HG02981 (cell line): ENCODE measurements around the gene DGCR8.

Source experiments
- ATAC-seq: cut with Tn5 transposase; IDR thresholded peaks from one replicate; pipeline ENCODE4 v1.9.1; 2021; ENCODE audit warnings: mild to moderate bottlenecking, moderate library complexity; ENCODE audit not compliant: unreplicated experiment

The DGCR8 gene

DNA sequence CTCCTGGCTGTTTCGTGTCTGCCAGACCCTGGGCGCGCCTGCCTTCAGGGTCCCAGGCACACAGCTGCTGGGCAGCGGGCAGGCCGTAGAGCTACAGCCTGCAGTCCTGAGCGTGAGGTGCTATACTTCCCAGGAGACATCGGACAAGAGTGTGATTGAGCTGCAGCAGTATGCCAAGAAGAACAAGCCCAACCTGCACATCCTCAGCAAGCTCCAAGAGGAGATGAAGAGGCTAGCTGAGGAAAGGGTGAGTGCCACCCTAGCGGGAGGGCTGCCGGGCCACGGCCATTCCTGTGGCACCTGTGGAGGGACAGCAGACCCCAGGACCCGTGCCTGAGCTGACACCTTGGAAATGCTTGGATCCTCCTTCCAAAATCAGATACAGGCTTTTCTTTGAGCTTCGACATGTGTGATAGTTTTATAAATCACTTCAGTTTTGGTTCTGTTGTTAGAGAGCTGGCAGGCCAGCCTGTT is 28.8 kb downstream of the DGCR8 start:
- ATAC-seq, result no peak

DNA sequence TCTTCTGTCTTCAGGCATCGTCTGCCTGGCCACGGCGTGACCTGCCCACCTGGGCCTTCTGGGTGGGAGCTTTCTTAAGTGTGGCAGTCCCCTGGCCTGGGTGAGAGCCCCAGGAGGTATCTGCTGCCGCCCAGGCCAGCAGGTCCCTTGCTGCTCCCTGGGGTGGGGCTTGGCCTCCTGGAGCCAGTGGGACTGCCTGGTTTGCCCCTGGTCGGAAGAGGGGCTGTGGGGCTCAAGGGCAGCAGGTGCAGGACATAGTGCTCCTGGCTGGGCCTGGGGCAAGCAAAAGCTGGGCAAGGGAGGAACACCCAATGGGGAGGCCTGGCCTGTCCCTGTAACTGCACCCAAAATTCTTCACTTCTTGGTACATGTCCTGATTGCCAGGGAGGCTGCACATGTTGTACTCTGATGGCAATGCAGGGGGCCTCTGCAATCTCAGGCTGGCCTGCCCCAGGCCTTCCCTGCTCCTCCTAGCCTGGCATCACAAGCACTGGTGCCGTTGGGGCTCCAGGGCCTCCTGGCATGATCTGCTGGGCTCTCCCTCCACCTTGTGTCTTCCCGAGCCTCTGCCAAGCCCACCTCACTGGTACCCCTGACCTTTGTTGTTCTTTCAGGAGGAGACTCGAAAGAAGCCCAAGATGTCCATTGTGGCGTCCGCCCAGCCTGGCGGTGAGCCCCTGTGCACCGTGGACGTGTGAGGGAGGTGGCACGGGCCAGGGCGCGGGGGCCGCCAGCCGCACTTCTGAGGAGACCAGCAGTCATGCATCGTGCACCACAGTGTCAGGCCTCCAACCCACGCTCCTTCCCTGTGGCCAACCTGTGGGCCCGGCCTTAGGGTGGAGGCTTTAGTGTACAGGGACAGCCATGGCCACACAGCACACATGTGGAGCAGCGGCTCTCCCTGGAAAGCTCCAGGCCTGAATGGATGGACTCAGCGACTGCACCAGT is 29.6 kb downstream of the DGCR8 start:
- no peak for ATAC-seq

DNA sequence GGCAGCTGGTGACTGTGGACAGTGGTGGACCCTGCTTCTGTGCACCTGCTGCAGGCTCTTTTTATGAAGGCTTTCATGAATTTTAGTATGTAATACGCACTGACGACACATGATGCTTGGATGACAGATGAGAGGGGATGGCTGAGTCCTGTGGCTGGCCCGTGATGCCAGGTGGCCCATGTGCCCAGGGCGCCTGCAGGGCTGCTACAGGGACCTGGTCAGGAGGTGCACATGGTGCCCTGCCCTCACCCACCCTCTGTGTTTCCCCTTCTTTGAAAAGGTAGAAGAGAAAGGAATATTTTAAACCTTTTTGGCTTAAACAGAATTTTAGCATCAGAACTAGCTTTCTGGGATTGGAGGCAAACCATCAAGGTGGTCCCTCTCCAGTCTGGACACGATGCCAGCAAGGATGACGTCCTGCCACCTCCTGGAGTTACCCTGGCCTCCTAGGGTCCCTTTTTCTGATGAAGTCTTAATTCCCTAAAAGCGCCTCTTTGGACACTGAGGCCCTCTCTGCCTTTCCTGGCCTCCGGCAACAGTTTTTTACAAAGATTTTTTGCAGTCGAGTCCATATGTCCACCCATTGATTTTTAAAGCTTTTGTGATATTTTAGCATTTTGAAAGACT is 30.4 kb downstream of the DGCR8 start:
- no peak for ATAC-seq

DNA sequence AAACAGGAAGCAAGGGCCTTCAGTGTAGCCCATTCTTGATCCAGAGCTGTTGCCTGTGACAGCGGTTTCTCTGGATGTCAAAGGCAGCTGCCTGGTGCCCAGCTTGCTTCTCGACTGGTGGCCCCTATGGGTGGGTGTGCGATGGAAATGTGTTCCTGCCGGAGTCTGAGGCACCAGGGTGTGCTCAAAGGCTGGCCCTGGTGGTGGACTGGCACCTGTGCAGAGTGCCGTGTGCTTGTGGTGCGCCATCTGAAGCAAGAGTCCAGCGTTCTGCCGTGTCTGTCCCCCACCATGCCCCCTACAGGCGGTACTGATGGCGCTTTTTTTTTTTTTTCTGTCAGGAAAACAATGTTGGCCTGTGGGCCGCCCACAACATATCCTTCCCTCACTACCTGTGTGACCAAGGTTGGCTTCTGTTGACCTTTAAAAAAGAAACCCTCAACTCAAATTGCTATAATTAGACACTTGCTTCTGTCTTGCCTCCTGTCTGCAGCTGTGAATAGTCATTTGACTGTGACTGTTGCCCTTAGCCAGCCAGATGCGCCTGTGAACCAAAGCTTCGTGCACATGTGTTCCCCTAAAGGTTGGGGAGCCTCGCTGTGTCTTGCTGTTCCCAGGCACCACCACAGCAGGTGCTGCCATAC is 31.1 kb downstream of the DGCR8 start:
- no peak for ATAC-seq

DNA sequence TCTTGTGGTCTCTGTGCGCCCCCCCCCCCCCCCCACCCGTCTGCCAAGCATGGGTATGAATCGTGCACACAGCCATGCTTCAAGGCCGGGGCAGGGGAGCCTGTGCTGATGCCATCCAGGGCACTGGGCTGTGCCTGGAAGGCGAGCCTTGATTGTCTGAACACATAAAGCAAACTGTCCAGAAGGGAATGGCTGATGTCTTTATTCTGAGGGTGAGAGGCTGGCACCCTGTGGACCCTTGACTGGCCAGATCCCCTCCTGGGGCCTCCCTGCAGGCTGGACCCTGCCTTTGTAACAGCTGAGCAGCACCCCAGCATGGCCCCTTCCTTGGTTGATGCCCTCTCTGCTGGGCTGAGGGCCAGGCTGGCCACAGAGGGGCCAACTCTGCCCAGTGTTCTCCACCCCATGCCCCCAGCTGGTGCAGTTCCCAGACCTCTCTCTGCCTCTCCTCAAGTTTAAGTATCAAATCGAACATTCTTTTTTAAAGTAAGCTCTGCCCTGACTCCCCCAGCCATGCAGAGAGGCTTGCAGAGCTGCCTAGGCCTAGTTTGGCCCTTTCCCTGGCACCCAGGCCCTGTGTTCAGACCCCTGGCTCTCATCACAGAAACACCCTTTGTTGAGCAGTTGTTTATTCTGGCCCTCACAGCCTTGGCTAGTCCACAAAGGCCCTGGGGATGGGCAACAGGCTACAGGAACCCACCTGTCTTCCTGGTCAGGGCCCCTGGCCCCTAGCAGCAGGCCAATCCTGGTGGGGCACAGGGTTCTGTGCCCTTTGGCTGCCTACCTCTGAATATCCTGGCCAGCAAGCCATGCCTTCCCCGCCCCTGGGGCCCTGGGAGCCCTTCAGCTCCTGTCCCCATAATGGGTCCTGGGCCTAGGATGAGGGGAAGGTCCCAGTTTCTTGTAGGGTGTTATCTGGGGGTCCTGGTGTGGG is 31.9 kb downstream of the DGCR8 start:
- no peak for ATAC-seq

DNA sequence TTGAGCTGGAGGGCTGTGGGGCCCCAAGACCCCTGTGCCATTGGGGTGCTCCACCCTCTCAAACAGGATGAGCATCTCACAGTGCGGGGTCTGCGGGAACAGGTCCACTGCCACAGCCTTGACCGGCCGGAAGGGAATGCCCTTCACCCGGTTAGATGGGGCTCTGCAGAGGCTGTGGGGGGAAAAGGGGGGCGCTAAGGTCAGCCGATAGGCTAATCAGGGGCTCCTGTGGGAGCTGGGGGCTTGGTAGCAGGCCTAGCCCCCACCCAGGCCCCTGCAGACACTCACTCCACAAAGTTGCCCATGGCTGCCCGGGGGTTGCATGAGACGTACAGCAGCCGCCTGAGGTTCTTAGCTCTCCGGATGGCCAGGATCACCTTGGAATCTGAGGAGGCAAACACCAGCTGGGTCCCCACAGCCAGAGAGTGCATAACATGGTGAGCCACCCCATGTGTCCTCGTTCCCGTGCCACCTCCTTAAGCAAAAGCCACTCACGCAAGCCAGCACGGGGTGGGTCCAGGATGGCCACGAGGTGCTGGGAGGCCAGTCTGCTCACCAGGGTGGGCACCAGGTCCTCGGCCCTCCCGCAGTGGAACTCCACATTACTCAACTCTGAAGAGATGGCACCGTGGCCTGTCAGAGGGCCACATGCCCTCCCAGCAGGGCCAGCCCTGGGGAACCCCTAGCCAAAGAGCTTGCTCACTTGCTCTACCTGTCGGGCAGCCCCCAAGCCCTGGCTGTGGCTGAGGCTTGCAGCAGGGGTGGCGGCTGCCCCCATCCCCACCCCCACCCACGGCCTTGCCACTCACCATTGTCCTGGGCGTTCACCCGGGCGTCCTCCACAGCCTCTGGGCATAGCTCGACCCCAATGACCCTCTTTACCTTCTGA is 32.8 kb downstream of the DGCR8 start:
- ATAC-seq, result no peak

DNA sequence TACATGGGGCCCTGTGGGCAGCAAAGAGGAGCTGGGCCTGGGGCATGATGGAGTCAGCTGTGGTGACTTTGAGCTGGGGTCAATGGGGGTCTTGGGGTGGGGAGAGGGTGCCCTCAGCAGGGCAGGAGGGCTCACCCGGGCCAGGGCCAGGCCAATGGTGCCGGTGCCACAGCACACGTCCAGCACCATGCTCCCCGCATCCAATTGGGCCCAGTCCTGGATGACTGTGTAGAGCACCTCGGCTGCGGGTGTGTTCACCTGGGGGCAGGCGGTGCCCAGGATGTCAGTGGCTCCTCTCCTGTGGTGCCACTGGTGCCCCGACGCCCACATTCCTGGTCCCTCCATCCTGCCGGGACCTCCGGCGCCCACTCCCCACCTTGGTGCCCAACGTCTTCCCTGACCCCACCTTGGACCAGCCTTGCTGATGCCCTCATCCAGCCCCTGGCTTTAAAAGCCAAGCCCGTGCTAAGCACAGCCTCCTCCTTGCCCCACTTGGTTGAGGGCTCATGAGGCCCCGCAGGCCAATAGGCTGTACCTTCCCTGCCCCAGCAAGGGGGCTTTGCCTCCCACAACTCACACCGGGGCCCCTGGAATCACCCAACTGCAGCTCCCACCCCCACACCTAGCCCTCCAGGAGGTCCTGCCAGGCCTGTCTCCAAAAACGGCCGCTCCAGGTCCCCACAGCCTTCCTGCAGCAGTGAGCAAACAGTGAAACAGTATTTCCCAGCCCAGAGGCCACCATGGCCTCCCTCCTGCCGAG is 33.7 kb downstream of the DGCR8 start:
- ATAC-seq, result no peak

DNA sequence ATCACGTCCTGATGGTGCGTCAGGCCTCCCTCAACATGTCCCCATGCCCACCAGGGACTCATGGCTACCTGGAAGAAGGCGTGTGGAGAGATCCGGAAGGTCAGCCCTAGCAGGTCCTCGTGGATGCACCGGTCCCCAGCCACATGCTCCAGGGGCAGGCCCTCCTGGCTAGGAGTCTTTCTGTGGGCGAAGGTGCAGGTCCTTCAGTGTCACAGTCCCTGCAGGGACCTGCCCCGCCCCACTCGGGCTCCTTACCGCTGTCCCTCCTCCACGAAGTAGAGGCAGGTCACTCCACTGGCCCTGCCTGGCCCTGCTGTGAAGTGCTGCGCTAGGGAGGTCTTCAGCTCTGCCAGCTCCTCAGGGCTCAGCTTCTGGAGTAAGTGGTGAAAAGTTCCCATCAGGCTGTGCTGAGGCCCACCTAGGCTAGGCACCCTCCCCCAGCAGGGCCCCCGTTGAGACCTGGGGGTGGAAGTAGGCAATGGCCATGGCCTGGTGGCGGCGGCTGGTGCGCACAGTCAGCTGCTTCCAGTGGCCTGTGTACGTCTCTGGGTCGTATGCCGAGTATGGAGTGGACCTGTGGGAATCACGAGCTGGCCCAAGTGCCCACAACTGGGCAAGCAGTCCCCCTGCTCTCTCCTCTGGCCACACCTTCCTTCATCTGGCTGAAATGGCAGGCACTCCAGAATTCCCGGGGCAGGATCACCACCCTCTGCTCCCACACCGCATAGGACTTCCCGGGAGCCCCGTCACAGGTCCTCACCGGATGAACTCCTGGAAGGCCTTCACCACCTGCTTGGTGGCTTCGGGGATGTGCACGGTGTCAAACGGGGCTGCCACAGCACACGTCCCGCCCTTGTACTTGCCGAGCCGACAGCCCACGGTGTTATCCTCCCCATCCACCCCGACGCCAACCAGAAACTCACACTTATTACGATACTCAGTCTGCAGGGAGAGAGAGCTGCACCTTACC is 34.8 kb downstream of the DGCR8 start:
- no peak for ATAC-seq

DNA sequence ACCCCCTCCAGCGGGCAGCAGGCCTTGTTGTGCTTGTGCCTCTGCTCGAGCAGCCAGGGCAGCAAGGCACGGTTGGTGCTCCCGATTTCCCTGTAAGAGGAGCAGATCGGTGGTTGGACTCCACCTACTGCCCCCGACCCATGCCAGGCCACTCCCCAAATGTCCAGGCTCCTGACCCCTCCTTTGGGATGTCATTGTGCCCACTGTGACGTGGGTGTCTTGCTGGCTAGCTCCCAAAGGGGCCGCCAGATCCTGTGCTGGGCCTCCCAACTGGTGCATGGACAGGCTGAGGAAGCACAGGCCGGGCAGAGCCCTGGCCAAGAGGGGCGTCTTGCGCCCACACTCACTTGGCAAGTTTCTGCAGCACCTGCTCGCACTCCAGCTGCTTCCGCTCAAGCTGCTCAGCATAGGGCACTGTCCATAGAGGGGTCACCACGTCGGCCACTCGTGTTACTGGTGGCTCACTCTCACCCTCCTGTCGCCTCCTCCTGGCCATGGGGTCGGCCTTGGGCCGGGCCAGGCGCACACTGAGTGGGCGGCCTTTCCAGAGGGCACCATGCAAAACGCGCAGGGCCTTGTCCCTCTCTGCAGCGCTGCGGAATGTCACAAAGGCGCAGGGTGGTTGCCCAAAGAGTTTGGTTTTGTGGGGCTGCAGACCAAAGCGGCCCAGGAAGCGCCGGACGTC is 35.8 kb downstream of the DGCR8 start, which contains the start of gene RANBP1:
TSS of gene RANBP1 (plus strand) at position 414 of the 685 bp plus-strand sequence. CDS start at position 495, 81 bp downstream.
- ATAC-seq, result no peak

DNA sequence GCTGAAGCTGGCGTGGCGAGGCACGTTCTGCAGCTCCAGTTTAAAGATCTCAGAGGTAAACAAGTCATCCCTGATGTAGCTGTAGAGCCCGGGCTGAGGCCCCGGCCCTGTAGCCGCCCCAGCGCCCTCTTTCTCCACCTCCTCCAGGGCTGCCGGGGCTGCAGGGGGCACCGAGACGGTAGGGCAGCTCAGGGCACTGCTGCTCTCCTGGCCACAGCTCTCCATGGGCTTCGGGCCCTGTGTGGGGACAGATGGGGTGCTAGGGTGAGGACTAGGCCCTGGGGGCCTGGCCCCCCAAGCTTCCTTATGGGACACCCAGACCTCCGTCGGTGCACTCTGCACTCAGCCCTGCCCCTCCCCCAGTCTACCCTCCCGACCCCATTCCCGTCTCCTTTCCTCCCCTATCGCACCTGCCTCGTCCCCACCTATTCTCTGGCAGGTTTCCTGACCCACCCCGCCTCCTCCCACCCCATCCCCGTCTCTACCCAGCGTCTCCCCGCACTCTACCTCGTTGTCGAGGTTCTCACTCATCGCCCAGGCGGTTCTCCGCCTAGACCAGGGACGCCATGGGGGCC is 36.4 kb downstream of the DGCR8 start:
- ATAC-seq, result no peak

DNA sequence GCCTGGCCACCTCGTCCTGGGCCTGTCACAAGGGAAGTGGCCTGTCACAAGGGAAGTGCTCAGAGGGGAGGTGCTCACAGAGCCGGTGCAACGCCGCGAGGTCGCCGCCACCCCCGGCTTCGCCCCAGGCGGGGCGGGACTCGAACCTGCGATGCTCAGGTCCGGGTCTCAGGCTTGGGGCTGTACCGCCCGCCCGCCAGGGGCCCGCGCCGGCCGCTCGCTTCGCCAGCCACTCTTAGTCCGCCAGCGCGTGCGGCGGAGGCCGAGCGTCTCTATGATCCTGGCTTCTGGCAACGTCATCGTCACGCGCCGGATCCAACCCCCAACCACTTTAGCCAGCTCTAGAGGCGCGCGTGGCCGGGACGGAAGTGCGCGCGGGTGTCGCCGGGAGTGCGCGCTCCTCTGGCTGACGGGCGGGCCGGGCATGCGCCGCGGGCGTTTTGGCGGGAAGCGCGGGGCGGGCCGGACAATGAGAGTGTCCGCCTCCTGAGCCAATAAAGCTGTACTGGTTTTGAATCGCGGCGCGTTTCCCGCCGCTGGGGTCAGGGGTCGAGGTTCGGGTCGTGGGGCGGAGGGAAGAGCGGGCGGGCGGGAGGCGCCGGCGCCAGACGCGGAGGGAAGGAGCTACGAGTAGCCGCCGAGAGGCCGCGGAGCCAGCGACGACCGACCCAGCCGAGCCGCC is 37.1 kb downstream of the DGCR8 start, which contains the start of gene TRMT2A:
TSS of gene TRMT2A (minus strand) at position 276 of the 682 bp plus-strand sequence. CDS start 320 bp downstream, outside the sequence.
- ATAC-seq, result peak; percentile 67

DNA sequence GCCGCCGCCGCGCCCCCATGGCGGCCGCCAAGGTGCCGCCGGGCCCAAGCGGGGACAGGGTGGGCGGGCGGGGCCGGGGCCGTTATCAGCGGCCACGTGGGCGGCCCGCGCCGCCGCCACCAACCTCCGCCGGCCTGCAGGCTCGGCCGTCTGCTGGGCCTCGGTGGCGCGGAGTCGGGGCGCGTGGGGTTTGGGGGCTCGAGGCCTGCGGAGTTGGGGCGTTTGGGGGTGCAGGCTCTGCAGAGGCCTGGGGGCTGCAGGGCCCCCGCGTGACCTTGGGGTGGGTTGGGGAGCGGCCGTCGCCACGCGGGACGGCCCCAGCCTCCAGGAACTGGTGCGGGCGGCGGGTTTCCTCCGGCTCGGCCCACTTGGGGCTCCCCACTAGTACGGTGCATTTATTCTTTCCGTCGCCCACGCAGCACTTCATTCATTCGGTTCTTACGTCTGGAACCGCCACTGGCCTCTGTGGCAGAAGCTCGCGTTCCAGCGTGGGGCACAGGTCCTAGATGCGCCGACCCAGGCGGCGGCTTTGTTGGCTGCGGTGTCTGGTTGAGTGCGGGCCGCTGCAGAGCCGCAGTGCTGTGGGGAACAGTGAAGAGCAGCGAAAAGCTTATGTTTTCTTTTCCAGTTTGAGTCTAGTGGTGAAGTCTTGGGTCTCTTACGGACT is 37.7 kb downstream of the DGCR8 start:
- ATAC-seq, result peak; percentile 16

DNA sequence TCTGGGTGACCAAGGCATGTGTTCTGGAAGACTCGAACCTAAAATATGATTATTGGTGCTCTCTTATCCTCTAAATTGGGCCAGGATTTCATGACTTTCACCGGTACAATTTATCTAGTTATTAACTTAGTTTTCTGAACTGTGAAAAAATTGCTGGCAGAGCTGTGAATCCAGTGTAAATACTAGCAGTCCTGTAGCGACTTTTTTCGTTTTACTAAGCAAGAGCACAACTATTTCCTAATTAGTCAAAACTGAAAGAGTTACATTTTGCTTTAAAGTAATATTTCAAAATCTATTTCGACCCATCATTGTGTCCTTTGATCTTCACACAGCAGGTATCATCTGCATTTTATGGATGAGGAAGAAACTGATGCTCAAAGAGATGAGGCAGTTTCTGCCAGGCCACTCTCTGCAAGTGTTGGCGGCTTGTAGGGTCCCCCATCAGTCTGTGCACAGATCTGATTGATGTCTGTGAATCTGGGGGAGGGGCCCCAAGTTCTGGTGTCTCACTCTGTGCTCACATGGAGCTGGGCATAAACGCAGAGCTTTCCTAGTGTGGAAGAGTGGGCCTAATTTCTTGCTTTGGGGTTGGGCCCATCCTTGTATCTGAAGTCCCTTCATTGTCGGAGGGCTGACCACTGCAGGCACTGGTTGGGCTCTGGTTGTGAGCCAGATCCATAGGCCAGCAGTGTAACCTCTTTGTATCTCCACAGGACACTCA is 38.4 kb downstream of the DGCR8 start:
- no peak for ATAC-seq

DNA sequence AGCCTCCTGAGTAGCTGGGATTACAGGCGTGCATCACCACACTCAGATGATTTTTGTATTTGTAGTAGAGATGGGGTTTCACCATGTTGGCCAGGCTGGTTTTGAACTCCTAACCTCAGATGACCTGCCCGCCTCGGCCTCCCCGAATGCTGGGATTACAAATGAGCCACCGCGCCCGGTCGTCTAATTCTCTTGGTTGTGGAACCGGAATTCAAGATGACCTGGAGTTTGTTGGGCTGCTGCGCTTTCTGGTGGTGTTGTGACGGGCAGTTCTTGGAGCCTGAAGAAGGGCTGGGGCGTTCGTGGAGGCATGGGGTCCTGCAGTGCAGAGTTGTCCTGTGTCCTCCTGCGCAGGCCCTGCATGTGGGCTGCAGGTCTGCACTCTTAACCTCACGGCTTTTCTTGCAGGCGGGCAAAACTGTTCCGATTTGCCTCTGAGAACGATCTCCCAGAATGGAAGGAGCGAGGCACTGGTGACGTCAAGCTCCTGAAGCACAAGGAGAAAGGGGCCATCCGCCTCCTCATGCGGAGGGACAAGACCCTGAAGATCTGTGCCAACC is 41.9 kb downstream of the DGCR8 start:
- ATAC-seq, result no peak
